Prostate gland (tissue), 2 donors: Measurements from ENCODE around the gene CCDC61. TPM values are rescaled to one million over a fixed set of nuclear protein-coding genes. Genes with fewer than 3 reads are reported as not detected.

Source experiments
- DNase-seq: peaks from one replicate; pipeline ENCODE4 v3.0.0-alpha.2; 2019; ENCODE audit warnings: low spot score
- H3K27ac ChIP-seq, 2 donors: fragments of 200-600 bp; sonication (generic); 2 replicates each; pipeline ENCODE4 v1.5.1; 2017 to 2019
- H3K27me3 ChIP-seq: fragments of 200-600 bp; sonication (generic); replicated peaks from 2 replicates; pipeline ENCODE4 v1.5.1; 2019; ENCODE audit not compliant: insufficient read depth
- H3K36me3 ChIP-seq, 2 donors: fragments of 200-600 bp; sonication (generic); 1 replicate in 1 of 2; 2 replicates in 1 of 2; pipeline versions ENCODE4 v1.5.1 to v1.8.1; 2017 to 2019
- H3K4me1 ChIP-seq: fragments of 200-600 bp; sonication (generic); replicated peaks from 2 replicates; pipeline ENCODE4 v1.5.1; 2019
- H3K4me3 ChIP-seq, 2 donors: fragments of 200-600 bp; sonication (generic); 2 replicates each; pipeline ENCODE4 v1.5.1; 2017 to 2019
- H3K9me3 ChIP-seq: fragments of 200-600 bp; sonication (generic); 2 replicates; pipeline ENCODE4 v1.5.1; 2017
- POLR2A ChIP-seq: fragments of 450-650 bp; IDR thresholded peaks from one replicate; pipeline ENCODE4 v1.6.1; 2016; ENCODE audit warnings: antibody characterized with exemption, mild to moderate bottlenecking
- POLR2AphosphoS5 ChIP-seq: sonication (generic); formaldehyde crosslinking; IDR thresholded peaks from one replicate; pipeline ENCODE4 v1.6.1; 2017; ENCODE audit warnings: antibody characterized with exemption
- WGBS: methylation state at CpG from one replicate; pipeline ENCODE4 v1.1.5; 2018; 5-methylcytosine and 5-hydroxymethylcytosine counted together
- intact Hi-C: fragments of 100-400 bp; cut with DNase I; formaldehyde crosslinking; loops from one replicate; pipeline ENCODE4 v1.14.2; 2022
- total RNA-seq, 2 donors: library from RNA; depleted of rRNA; stranded (reverse); fragments of >200 nt; gene quantifications; one replicate each; pipeline ENCODE4 v1.1.0, GENCODE V29; 2016
- TF ChIP-seq, protein P1 (sequence below), 4 experiments: fragments of 200-600 bp in 2 of 4; fragments of 450-650 bp in 2 of 4; sonication (generic) in 2 of 4; IDR thresholded peaks; 1 replicate in 3 of 4; 2 replicates in 1 of 4; pipeline ENCODE4 v1.5.1; 2016 to 2019; ENCODE audit warnings: antibody characterized with exemption in 4 of 4, mild to moderate bottlenecking in 2 of 4, moderate library complexity in 2 of 4

CCDC61 gene
- total RNA-seq, 2 donors from 2014 or later: 22.9 to 23.7 TPM

GRCh38 chr19:46036744-46037128, 41.5 kb downstream of the CCDC61 start:
- Histone ChIP-seq H3K36me3 (no peaks in the 10 kb centered on the region), H3K27ac (no peak overlapping the region), H3K4me1 (no peaks in the 10 kb centered on the region), H3K9me3 (no peaks in the 10 kb centered on the region), H3K27me3 (no peaks in the 10 kb centered on the region), H3K4me3 (no peak overlapping the region)
- 69% methylated on average over 3 of the region's 3 CpGs for WGBS
- no peak for TF ChIP-seq POLR2AphosphoS5
- TF ChIP-seq, protein P1, sequence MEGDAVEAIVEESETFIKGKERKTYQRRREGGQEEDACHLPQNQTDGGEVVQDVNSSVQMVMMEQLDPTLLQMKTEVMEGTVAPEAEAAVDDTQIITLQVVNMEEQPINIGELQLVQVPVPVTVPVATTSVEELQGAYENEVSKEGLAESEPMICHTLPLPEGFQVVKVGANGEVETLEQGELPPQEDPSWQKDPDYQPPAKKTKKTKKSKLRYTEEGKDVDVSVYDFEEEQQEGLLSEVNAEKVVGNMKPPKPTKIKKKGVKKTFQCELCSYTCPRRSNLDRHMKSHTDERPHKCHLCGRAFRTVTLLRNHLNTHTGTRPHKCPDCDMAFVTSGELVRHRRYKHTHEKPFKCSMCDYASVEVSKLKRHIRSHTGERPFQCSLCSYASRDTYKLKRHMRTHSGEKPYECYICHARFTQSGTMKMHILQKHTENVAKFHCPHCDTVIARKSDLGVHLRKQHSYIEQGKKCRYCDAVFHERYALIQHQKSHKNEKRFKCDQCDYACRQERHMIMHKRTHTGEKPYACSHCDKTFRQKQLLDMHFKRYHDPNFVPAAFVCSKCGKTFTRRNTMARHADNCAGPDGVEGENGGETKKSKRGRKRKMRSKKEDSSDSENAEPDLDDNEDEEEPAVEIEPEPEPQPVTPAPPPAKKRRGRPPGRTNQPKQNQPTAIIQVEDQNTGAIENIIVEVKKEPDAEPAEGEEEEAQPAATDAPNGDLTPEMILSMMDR (IDR thresholded peaks at IDR 0.05): no peak
- TF ChIP-seq POLR2A: no peak
- intact Hi-C loops: no loop called here
- no peak for DNase-seq

DNA sequence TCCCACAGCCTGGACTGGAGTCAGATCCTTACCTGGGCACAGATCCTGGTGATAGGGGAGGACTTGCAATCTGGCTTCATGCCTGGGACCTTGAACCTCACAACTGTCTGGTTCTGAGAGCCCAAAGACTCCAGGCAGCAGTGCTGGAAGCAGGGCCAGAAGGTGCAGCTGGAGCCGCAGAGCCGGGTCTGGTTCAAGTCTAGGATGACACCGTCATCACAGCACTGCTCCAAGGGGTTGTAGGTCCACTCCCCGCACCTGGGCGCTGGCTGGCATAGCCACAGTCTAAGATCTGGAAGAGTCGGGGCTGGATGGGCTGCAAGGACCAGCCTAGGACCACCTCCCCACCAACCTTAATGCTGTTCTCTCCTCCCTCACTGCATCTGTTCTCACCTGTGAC, 44.9 kb downstream of the CCDC61 start:
- intact Hi-C loops: no loop called here
- Histone ChIP-seq H3K4me1 (no peaks in the 10 kb centered on the region), H3K36me3 (no peaks in the 10 kb centered on the region), H3K9me3 (no peaks in the 10 kb centered on the region), H3K27me3 (no peaks in the 10 kb centered on the region), H3K4me3 (no peak overlapping the region), H3K27ac (no peak overlapping the region)
- no peak for DNase-seq
- TF ChIP-seq POLR2AphosphoS5 (no peak), POLR2A (no peak)
- TF ChIP-seq, protein P1 (IDR thresholded peaks at IDR 0.05): no peak
- WGBS: 92% methylated on average over 6 of the region's 6 CpGs

DNA sequence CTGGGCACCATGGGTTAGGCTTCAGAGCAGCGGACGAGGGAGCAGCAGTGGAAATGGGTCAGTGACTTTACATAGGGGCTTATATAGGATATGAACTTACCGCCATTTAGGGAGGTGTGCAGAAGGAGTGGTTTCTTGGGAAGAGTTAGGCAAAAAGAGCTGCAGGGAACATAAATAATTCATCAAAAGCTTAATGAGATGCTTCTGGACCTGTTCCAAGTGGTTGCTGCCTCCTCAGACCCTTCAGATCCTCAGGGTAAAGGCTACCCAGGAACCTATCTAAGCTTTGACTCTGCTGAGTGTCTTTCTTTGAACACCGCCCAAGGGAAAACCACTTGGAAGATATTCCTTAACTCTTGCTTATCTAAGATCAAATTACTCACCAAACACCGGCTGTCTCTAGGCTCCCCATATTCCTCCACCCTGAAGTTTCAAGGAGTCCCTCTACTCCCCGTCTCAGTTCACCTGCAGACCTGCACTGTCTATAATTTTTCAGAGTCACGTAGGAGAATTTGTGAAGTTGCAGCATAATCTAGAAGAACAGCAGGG, 45.8 kb downstream of the CCDC61 start, which contains the start of gene IGFL4:
Gene IGFL4, minus strand, starts transcription at position 51 of the 549 bp plus-strand sequence. Its CDS starts 40 bp downstream, at position 11.
- Histone ChIP-seq H3K36me3 (no peaks in the 10 kb centered on the region), H3K27me3 (no peaks in the 10 kb centered on the region), H3K4me1 (no peaks in the 10 kb centered on the region), H3K4me3 (no peak within 1 kb of the TSS), H3K9me3 (no peaks in the 10 kb centered on the region), H3K27ac (no peak within 1 kb of the TSS)
- intact Hi-C loops: no loop called here
- TF ChIP-seq POLR2A: no peak
- TF ChIP-seq, protein P1 (IDR thresholded peaks at IDR 0.05): no peak
- TF ChIP-seq POLR2AphosphoS5: no peak
- 54% methylated on average over 7 of the region's 7 CpGs for WGBS
- DNase-seq: no peak

GRCh38 chr19:46042252-46042883, 47.1 kb downstream of the CCDC61 start:
- WGBS: 56% methylated on average over 5 of the region's 5 CpGs
- Histone ChIP-seq H3K27me3 (no peaks in the 10 kb centered on the region), H3K27ac (no peak overlapping the region), H3K4me3 (no peak overlapping the region), H3K36me3 (no peaks in the 10 kb centered on the region), H3K9me3 (no peaks in the 10 kb centered on the region), H3K4me1 (no peaks in the 10 kb centered on the region)
- no peak for DNase-seq
- TF ChIP-seq POLR2AphosphoS5 (no peak), POLR2A (no peak)
- TF ChIP-seq, protein P1 (IDR thresholded peaks at IDR 0.05): no peak
- intact Hi-C loops: no loop called here

DNA sequence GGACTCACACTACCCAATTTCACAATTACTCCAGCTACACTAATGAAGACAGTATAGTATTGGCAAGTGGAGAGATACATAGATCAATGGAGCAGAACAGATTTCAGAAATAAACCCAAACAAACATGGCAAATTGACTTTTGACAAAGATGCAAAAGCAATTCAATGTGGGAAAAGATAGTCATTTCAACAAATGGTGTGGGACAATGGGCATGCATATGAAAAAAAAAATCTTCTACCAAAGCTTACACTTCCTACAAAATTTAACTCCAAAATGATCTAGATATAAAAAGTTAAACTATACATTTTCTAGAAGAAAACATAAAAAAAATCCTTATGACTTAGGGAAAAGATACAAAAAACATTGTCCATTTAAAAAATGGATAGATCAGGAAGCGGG, 48.3 kb downstream of the CCDC61 start:
- H3K4me3 ChIP-seq: no peak overlapping the region
- intact Hi-C loops: no loop called here
- H3K36me3 ChIP-seq: no peaks in the 10 kb centered on the region
- no peaks in the 10 kb centered on the region for H3K9me3 ChIP-seq
- no peak for DNase-seq
- no peak for TF ChIP-seq POLR2AphosphoS5
- TF ChIP-seq, protein P1 (IDR thresholded peaks at IDR 0.05): no peak
- TF ChIP-seq POLR2A: no peak
- H3K4me1 ChIP-seq: no peaks in the 10 kb centered on the region
- no peak overlapping the region for H3K27ac ChIP-seq
- 98% methylated on average over 1 of the region's 1 CpG for WGBS
- H3K27me3 ChIP-seq: no peaks in the 10 kb centered on the region
